NCI-H187 treated with DMSO at 0.1 percent for 48 hours (cell line): ENCODE data around the gene KIF16B.
"Not testable (repeated sequence)": the region's sequence is repeated elsewhere in the genome, so short reads cannot be mapped to it uniquely, and the experiment has no call there.

Experiments used
- DNase-seq: peaks from one replicate; lab custom pipeline; 2025; lab: John Stamatoyannopoulos, UW

The KIF16B gene

GRCh38 chr20:16573001-16573965, at the start of gene KIF16B:
Gene KIF16B, minus strand, starts transcription at chr20:16573448. Its CDS starts 173 bp downstream, at chr20:16573275.
- DNase-seq = no peak

- no peak for DNase-seq
Observed at GRCh38 chr20:16622501-16622900, 49.3 kb upstream of the KIF16B start.

- no peak for DNase-seq
Observed at GRCh38 chr20:16621435-16622141, 48.3 kb upstream of the KIF16B start.

- no peak for DNase-seq
Observed at GRCh38 chr20:16620961-16621360, 47.7 kb upstream of the KIF16B start.

- DNase-seq = no peak
Observed at GRCh38 chr20:16619953-16620352, 46.7 kb upstream of the KIF16B start.

- DNase-seq = no peak
Observed at GRCh38 chr20:16617056-16617455, 43.8 kb upstream of the KIF16B start.

- DNase-seq = no peak
Observed at GRCh38 chr20:16616317-16616716, 43.1 kb upstream of the KIF16B start.

GRCh38 chr20:16615199-16615598, 42.0 kb upstream of the KIF16B start:
- DNase-seq = no peak

- DNase-seq = no peak
Observed at GRCh38 chr20:16613954-16614353, 40.7 kb upstream of the KIF16B start.

- no peak for DNase-seq
Observed at GRCh38 chr20:16612706-16613105, 39.5 kb upstream of the KIF16B start.

GRCh38 chr20:16611817-16612216, 38.6 kb upstream of the KIF16B start:
- no peak for DNase-seq

- no peak for DNase-seq
Observed at GRCh38 chr20:16609066-16609465, 35.8 kb upstream of the KIF16B start.

- no peak for DNase-seq
Observed at GRCh38 chr20:16608277-16608650, 35.0 kb upstream of the KIF16B start.

- DNase-seq = no peak
Observed at GRCh38 chr20:16607364-16608276, 34.4 kb upstream of the KIF16B start.

GRCh38 chr20:16606468-16607070, 33.3 kb upstream of the KIF16B start:
- no peak for DNase-seq

GRCh38 chr20:16601047-16601446, 27.8 kb upstream of the KIF16B start:
- no peak for DNase-seq

GRCh38 chr20:16599257-16599656, 26.0 kb upstream of the KIF16B start:
- no peak for DNase-seq

GRCh38 chr20:16596991-16597390, 23.7 kb upstream of the KIF16B start:
- DNase-seq = no peak

- not testable (repeated sequence) for DNase-seq
Observed at GRCh38 chr20:16596404-16596803, 23.2 kb upstream of the KIF16B start.

GRCh38 chr20:16595376-16595775, 22.1 kb upstream of the KIF16B start:
- DNase-seq = no peak

GRCh38 chr20:16590041-16590633, 16.9 kb upstream of the KIF16B start:
- DNase-seq = no peak
